NCI-H2081 treated with DMSO at 0.1 percent for 48 hours (cell line): ENCODE results near the gene ALDH3B2.
"Not testable (repeated sequence)": the region's sequence is repeated elsewhere in the genome, so short reads cannot be mapped to it uniquely, and the experiment has no call there.

Experiments used
- DNase-seq: peaks from one replicate; lab custom pipeline; 2025; lab: John Stamatoyannopoulos, UW

ALDH3B2 gene

GRCh38 chr11:67685641-67686332, 11.4 kb upstream of the ALDH3B2 start:
- not testable (repeated sequence) for DNase-seq

GRCh38 chr11:67682126-67683034, 8.0 kb upstream of the ALDH3B2 start:
- not testable (repeated sequence) for DNase-seq

- DNase-seq: no peak
Observed at GRCh38 chr11:67680696-67681470, 6.5 kb upstream of the ALDH3B2 start.

DNA sequence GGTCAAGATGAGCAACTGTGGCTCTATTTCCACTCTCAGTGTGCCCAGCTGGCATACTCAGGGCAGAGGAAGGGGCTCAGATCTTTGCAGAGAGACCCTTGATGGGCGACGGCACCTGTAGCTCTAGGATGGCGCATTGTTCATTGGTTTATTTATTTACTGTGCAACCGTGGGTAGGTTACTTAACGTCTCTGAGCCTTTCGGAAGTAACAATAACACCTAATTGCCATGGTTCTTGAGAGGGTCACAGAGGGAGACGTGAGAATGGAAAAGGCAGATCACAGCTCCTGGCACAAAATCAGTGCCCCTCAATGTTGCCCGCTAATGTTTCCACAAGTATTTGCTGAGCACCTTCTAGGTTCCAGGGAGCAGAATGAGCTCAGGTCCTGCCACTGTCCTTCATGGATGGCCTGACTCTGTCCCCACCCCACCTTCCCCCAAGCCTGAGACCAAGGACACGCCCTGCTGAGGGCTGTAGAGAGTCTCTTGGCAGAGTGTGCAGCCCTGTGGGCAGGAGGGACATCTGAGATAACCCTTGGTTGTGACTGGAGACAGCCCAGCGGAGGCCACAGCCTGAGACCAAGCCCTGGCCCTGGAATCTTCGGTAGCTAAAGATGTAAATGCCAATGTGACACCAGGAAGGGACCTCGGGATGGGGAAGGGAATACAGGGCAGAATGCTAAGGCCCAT, 780 bp upstream of the ALDH3B2 start:
- DNase-seq: no peak

DNA sequence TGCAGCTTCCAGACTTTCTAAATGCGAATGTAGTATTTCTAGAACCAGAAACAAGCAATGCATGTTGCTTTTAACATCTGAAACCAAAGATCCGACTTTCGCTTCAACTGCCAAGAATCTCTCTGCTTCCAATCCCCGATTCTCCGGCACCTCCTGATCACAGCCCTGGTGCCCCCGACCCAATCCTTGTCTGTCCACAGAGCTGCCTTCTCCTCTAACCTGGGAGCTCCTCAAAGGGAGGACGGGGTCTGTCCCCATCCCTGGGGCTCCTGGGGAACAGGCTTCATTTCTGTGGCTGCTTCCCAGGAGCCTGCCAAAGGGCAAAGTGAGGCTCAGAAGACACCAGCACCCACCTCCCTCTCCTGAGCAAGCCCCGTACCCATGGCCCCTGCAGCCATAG, 521 bp downstream of the ALDH3B2 start:
- no peak for DNase-seq

- DNase-seq: no peak
Observed at GRCh38 chr11:67673358-67673757, 1.1 kb downstream of the ALDH3B2 start.

DNA sequence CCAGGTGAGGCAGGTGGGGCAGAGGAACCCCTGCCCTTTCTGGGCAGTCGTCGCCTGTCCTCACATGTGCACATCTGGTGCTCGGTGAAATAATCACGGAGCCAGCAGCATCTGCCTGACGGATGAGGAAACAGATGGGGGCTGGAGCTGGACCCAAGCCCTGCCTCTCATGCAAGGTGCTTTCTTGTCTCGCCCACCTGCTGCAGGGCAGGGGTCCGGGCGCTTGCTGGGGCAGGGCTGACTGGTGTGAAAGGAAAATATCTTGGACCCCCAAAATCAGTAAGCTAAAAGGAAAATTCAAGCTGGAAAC, 3.3 kb downstream of the ALDH3B2 start:
- no peak for DNase-seq

DNA sequence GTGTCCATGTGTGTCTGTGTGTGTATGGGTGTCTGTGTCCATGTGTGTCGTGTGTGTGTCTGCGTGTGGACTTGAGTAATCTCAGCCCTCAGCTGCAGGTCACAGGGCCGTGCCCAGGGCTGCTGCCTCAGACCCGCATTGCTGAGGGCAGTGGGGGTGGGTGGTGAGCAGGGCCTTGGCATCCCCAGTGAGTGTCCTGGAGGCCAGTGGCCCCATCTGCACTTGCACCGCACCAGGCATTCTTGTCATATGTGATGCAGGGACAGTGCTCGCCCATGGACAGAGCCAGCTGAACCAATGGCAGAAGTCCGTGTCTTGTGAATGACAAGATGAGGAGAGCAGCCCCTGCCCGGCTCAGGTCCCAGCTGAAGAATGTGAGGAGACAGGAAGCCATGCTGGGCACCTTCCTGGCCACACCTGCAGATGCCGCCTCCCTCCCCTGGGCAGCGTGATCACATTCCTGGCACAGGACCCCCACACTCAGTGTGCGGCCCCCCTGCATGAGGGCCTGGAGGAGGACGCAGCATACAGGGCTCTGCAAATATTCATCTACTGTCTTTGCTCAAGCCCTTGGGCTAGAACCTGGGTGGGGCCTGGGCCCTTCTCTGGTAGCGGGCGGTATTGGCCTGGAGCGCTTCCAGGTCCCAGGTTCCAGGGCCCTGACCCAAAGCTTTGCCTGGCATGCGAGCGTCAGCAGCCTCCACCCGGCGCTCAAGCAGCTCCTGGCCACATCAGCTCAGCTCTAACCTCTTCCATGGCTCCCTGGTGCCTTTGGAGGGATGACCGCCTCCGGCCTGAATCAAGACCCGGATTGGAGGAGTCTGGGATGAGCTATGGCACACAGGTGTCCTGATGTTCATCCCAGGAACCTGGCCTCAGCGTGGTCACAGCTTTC, 3.9 kb downstream of the ALDH3B2 start:
- no peak for DNase-seq

- no peak for DNase-seq
Observed at GRCh38 chr11:67668192-67668551, 6.3 kb downstream of the ALDH3B2 start.

DNA sequence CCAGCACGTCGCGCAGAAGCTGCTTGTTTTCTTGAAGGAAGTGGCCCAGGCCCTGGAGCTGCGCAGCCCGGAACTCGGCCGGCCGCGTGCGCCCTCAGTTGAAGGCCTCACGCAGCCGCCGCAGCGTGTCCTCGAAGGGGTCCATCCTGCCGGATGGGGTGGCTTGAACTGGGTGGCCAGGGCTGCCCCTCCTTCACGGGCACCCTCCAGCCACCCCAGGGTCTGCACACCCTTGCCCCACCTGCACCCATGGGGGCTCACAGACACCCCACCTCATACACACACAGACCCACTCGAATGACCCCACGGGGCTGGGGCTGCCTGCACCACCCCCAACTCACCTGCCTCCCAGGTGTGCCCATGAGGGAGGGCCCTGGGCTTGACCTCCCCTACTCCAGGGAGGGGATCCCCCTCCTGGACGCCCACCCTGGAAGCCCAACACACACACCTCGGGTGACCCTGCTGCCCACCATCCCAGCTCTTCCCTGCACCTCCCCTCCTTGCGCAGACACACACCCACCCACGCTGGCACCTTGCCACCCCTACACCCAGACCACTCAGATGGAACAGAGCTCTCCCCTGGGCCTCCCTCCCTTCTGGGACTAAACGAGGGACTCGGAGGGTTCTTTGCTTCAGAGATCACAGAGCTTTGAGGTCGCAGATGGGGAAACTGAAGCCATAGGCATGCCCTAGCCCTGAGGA, 6.8 kb downstream of the ALDH3B2 start:
- no peak for DNase-seq

GRCh38 chr11:67666676-67667489, 7.5 kb downstream of the ALDH3B2 start:
- no peak for DNase-seq

GRCh38 chr11:67666303-67666645, 8.1 kb downstream of the ALDH3B2 start:
- DNase-seq: no peak

DNA sequence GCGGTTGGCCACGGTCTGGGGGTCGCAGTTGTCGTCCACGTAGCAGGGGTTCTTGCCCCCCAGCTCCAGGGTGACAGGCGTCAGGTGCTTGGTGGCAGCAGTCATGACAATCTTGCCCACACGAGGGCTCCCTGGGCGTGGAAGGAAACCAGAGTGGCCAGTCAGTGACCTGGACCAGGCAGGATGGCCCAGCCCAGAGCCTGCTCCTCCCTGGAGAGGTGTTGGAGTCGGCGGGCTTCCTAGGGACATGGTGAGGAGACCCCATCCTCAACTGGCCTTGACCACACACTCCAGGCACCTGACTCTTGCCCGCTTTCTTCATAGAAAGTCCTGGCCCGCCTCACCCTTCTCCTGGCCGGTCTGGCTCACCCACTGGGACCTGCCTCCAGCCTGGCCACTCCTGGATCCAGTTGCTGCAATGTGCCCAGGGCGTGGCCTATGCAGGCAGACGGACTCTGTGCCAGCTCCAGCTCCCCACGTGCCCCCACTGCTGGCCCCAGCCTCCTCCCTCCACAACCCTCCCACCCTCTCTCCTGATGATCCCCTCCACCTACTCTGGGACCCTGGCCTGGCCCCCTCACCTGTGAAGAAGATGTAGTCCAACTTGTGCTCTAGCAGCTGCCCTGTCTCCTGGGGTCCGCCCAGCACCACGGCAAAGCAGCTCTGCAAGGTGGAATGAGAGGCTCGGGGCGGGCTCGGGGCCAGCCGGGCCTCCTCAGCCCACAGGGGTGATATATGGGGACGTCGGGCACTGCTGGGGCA, 8.7 kb downstream of the ALDH3B2 start:
- no peak for DNase-seq

GRCh38 chr11:67664696-67665540, 9.5 kb downstream of the ALDH3B2 start:
- DNase-seq: no peak

- DNase-seq: no peak
Observed at GRCh38 chr11:67664213-67664585, 10.2 kb downstream of the ALDH3B2 start.

DNA sequence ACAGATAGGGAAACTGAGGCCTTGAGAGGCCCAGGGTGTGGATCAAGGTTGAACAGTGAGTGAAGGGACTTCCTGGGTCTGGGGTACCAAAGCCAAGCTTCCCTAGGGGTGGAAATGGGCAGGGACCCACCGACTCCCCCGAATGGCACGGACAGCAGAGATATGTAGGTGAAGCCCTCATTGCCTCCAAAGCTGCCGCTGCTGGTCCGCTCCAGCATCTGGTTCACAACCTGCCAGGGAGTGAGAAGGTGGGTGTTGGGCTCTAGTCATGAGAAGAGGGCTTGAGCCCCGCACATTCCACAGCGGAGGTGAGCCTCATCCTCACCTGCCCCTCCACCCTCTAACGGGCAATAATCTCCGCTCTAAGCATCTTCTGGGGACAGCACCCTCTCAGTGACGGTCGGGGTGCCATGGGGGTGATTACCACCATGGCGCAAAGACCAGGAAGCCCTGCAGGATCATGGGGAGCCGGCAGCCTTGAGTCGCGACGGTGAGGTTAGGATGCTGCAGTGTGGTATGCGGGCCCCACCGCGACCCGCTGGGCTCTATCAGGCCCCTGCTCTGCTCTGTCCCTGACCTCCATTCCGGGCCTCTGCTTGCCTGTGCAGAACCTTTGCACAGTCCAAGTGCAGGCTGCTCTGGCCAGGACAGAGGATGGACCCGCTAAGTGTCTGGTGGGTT, 10.8 kb downstream of the ALDH3B2 start:
- DNase-seq: no peak

DNA sequence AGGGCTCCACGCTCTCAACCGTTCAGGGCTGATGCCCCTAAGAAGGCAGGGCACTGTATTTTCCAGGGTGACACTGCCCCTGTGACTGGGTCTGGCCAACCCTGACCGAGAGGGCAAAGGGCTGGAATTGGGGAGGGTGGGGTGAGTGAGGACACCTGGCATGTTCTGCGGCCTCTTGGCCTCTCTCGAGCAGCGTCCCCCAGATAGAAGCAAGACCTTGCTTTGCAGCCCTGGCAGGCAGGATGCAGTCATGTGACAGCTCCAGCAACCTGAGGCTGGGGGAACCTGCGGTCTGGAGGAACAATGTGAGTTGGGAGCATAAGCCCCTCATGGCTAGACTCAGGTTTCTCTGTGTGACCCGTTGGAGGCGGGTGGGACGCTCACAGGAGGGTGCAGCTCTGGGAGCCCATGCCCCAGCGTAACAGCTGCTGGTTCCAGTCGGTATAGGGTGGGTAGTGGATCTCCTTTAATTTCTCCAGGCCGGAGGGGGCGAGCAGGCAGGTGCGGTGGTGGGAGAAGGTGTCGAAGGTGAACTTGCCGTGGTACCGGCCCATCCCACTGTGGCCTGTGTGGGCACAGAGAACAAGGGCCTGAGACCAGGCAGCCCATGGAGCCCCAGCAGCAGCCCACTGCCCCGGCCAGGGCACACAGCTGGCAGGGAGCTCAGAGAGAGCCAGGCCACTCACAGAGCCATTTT, 11.4 kb downstream of the ALDH3B2 start:
- no peak for DNase-seq
